SH-SY5Y (cell line): Measurements from ENCODE around the gene COL13A1.

ENCODE experiments used
- GATA2 ChIP-seq: IDR thresholded peaks from 2 replicates; pipeline ENCODE4 v1.6.1; 2011; ENCODE audit warnings: mild to moderate bottlenecking, low read depth, low read length
- GATA3 ChIP-seq: IDR thresholded peaks from 2 replicates; pipeline ENCODE4 v1.6.1; 2011; ENCODE audit warnings: low read depth, mild to moderate bottlenecking, low read length, moderate library complexity

DNA sequence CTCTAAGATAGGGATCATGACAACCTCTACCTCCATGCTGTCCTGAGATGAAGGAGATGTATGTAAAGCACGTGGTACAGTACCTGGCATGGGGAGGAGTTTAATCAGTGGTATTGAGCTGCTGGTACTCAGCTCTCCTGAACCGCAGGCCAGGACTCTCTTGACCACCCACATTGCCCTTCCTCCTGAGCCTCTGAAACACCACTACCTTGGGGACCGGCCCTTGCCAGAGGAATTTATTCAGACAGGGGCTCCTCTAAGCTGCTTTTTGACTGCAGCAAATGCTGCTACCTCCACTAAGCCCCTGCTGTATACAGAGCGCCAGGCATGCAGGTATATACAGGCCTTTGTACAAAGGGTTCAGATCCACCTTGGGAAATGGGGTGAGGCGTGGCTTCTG lies 36.7 kb downstream of the COL13A1 start:
- TF ChIP-seq GATA3 (no peak), GATA2 (no peak)
